Measurements from ENCODE around the gene ECI1.
"Not testable (repeated sequence)": the region's sequence is repeated elsewhere in the genome, so short reads cannot be mapped to it uniquely, and the experiment has no call there.

ECI1 gene

GRCh38 chr16:2280461-2280860 is 29.1 kb upstream of the ECI1 start:
- no peak for DNase-seq (ENCODE audit: low spot score)

- no peak for DNase-seq (ENCODE audit: low spot score)
Observed at GRCh38 chr16:2278956-2279800, 27.8 kb upstream of the ECI1 start.

GRCh38 chr16:2278272-2278608 is 26.9 kb upstream of the ECI1 start:
- DNase-seq (ENCODE audit: low spot score): peak; percentile 28

GRCh38 chr16:2277466-2278271 is 26.3 kb upstream of the ECI1 start:
- DNase-seq (ENCODE audit: low spot score): peak; percentile 18

DNA sequence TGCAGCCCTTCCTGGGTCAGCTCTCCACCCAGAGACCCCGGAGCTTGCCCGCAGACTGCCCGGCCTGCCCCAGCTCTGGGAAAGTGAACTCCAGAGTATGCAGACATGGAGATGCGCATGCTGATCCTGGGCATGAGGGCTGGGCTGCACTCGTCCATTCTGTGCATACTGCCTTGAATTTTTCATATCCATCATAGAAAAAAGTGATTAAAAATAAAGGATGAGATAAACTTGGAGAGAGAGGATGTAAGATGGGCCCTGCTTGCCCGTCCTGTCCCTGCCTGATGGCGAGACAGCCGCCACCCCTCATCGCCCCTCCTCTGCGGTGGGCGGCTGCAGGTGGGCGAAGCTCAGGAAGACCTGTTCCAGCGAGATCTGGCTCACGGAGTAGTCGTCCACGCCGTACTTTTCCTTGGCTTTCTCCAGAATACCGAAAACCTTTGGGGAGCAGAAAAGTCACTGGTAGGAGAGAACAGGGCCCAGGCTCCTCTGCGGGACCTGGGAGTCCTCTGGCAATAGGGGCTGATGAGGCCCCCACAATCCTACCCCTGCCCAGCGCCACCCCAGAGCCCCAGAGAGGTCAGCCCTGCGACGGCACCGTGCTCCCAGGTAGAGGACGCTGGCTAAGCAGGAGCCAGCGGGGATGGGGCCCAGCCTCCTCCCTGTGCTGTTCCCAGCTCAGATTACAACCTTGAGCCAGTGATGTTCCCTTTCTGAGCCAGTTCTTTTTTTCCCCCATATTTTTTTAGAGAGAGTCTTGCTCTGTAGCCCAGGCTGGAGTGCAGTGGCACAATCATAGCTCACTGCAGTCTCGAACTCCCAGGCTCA is 25.2 kb upstream of the ECI1 start:
- DNase-seq (ENCODE audit: low spot score): no peak

- no peak for DNase-seq (ENCODE audit: low spot score)
Observed at GRCh38 chr16:2275476-2276367, 24.3 kb upstream of the ECI1 start.

DNA sequence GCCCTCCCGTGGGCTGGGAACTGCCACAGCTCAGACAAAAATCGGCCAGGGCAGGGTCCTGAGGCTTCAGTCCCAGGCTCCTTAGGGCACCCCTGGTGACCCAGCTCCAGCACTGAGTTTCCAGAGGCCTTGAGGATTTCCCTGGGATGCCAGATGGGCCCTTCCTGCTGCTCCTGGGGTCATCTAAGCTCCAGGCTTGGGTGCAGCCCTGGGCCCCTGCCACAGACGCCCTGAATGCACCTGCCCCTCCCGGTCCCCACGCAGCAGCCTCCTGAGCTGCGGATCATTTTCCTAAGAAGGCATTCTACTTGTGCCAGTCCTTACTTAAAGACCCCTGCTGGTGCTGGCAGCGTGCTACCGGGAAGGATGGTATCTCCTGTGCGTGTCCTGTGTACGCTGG is 22.5 kb upstream of the ECI1 start:
- DNase-seq (ENCODE audit: low spot score): no peak

- no peak for DNase-seq (ENCODE audit: low spot score)
Observed at GRCh38 chr16:2273484-2273883, 22.1 kb upstream of the ECI1 start.

- DNase-seq (ENCODE audit: low spot score): peak; percentile 21
Observed at GRCh38 chr16:2271848-2272461, 20.6 kb upstream of the ECI1 start.

GRCh38 chr16:2270588-2271470 is 19.4 kb upstream of the ECI1 start:
- DNase-seq (ENCODE audit: low spot score): peak; percentile 20

GRCh38 chr16:2270070-2270462 is 18.7 kb upstream of the ECI1 start:
- DNase-seq (ENCODE audit: low spot score): peak; percentile 38

- DNase-seq (ENCODE audit: low spot score): peak; percentile 98
Observed at GRCh38 chr16:2267913-2268666, 16.7 kb upstream of the ECI1 start, which contains the start of gene RNPS1. TSS of gene RNPS1 (minus strand) at chr16:2268126. CDS start at chr16:2264643, 3,483 bp downstream.

- not testable (repeated sequence) for DNase-seq (ENCODE audit: low spot score)
Observed at GRCh38 chr16:2267505-2267912, 16.1 kb upstream of the ECI1 start.

DNA sequence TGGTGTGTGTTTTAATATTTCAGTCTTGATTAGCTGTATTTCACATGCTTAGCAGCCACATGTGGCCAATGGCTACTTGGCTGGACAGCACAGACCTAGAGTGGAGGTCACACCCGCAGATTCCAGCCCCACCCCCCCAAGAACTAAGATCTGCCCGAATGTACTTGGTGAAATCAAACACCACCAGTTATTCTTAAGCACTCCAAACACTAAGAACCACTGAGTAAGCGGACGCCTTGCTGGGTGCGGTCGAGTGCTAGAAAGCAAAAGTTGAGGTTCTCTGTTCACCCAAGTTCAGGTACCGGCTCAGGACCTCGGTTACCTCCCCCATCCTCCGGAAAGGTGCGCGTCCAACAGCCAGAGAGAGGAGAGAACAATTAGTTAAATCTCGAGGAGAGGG is 15.5 kb upstream of the ECI1 start:
- DNase-seq (ENCODE audit: low spot score): not testable (repeated sequence)

DNA sequence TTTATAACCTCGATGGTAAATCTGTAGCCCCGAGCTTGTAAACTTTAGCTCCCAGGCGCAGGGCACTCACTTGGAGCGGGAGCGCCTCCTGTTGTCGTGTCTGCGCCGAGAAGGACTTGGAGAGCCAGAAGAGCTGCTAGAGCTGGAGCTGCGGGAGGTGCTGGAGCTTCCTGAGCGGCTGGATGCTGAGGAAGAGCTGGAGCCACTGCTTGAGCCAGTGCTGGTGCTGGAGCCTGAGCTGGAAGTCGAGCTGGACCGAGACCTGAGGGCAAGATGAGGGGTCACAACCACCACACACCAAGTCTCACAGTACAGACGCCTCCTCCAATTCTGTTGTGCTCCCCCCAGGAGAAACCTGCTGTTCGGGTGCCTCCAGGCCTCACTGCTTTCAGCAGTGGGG is 11.6 kb upstream of the ECI1 start:
- not testable (repeated sequence) for DNase-seq (ENCODE audit: low spot score)

DNA sequence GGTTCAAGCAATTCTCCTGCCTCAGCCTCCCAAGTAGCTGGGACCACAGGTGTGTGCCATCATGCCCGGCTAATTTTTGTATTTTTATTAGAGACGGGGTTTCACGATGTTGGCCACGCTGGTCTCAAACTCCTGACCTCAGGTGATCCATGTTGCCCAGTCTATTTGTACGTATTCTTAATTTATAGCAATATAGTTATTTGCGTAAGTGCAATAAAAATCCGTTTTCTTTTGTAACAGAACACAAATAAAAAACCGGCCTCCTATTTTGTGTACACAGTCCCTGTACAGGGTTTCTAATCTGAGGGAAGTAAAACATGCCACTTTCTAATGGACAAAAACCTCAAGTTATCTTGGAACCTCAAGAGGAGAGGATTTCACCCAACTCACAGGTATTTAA is 8.9 kb upstream of the ECI1 start:
- no peak for DNase-seq (ENCODE audit: low spot score)

DNA sequence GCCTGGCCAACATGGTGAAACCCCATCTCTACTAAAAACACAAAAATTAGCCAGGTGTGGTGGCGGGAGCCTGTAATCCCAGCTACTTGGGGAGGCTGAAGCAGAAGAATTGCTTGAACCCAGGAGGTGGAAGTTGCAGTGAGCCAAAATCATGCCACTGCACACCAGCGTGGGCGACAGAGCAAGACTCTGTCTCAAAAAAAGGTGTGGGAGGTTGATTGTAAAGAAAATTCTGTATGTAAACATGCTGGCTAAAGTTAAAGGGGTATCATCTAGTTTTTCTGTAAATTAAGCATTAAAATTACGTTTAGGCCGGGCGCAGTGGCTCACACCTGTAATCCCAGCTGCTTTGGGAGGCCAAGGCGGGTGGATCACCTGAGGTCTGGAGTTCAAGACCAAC is 7.1 kb upstream of the ECI1 start:
- not testable (repeated sequence) for DNase-seq (ENCODE audit: low spot score)

- DNase-seq (ENCODE audit: low spot score): peak; percentile 5
Observed at GRCh38 chr16:2257726-2258125, 6.3 kb upstream of the ECI1 start.

- DNase-seq (ENCODE audit: low spot score): peak; percentile 2
Observed at GRCh38 chr16:2256531-2257140, 5.2 kb upstream of the ECI1 start.
